Nephron progenitor cell (in vitro differentiated cells): ENCODE measurements around the gene ARID1B.

Source experiments
- DNase-seq: peaks from one replicate; pipeline ENCODE4 v3.0.0; 2021
- H3K27ac Mint-ChIP-seq: 2 replicates; pipeline ENCODE4 v1.8.0; 2021; ENCODE audit warnings: mild to moderate bottlenecking, moderate library complexity, mixed read lengths
- H3K27me3 Mint-ChIP-seq: 2 replicates; pipeline ENCODE4 v1.8.0; 2021; ENCODE audit warnings: mild to moderate bottlenecking, low read depth, mixed read lengths; ENCODE audit not compliant: poor library complexity
- H3K36me3 Mint-ChIP-seq: 2 replicates; pipeline ENCODE4 v1.8.0; 2021; ENCODE audit warnings: low read depth, mixed read lengths
- H3K4me1 Mint-ChIP-seq: 2 replicates; pipeline ENCODE4 v1.8.0; 2021; ENCODE audit warnings: mixed read lengths
- H3K4me3 Mint-ChIP-seq: 2 replicates; pipeline ENCODE4 v1.8.0; 2021; ENCODE audit warnings: mild to moderate bottlenecking, moderate library complexity, mixed read lengths
- H3K9me3 Mint-ChIP-seq: 2 replicates; pipeline ENCODE4 v1.8.0; 2021; ENCODE audit warnings: mild to moderate bottlenecking, moderate library complexity, mixed read lengths
- CTCF ChIP-seq: fragments of 200-600 bp; sonication (generic); IDR thresholded peaks from 2 replicates; pipeline ENCODE4 v1.5.0; 2021; ENCODE audit warnings: antibody characterized with exemption

The ARID1B gene

DNA sequence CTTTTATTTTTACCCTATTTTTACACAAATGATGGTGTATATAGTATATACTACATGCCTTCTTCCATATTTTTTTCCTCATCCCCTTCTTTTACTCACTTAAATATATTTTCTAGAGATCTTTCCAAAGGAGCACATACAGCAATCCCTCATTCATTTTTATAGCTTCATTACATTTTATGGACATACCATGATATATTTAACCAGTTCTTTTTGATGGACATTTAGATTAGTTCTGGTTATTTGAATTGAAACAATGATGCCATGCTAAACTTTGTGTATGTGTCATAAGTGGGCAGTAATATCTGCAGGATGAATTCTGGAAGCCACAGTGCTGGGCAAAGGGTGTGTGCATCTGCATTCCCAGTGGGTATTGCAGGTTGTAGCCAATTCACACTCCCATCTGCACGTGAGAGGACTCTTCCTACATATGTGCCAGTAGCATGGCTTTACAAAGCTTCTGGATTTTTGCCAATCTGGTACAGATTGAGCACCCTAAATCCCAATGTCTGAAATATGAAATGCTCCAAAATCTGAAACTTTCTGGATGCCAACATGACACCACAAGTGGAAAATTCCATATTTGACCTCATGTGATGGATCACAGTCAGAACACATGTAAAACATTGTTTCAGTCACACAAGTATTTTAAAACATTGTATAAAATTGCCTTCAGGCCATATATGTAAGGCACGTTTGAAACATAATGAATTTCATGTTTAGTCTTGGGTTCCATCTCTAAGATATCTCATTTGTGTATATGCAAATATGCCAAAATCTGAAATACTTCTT is 127.2 kb downstream of the ARID1B start:
- peaks cover 22% of the 10 kb centered on the region for H3K4me1 Mint-ChIP-seq
- peaks cover 23% of the 10 kb centered on the region for H3K36me3 Mint-ChIP-seq
- H3K9me3 Mint-ChIP-seq: no peaks in the 10 kb centered on the region
- no peak for TF ChIP-seq CTCF
- H3K4me3 Mint-ChIP-seq: no peak overlapping the region
- H3K27me3 Mint-ChIP-seq: no peaks in the 10 kb centered on the region
- H3K27ac Mint-ChIP-seq: peak overlapping the region; percentile 1
- no peak for DNase-seq

GRCh38 chr6:156905801-156906200 is 128.6 kb downstream of the ARID1B start:
- peak overlapping the region; percentile 58 for H3K27ac Mint-ChIP-seq
- no peaks in the 10 kb centered on the region for H3K9me3 Mint-ChIP-seq
- peaks cover 26% of the 10 kb centered on the region for H3K36me3 Mint-ChIP-seq
- H3K4me3 Mint-ChIP-seq: no peak overlapping the region
- no peak for DNase-seq
- no peak for TF ChIP-seq CTCF
- H3K27me3 Mint-ChIP-seq: no peaks in the 10 kb centered on the region
- peaks cover 19% of the 10 kb centered on the region for H3K4me1 Mint-ChIP-seq

- no peaks in the 10 kb centered on the region for H3K27me3 Mint-ChIP-seq
- DNase-seq: no peak
Observed at GRCh38 chr6:156906451-156906850, 129.3 kb downstream of the ARID1B start.

DNA sequence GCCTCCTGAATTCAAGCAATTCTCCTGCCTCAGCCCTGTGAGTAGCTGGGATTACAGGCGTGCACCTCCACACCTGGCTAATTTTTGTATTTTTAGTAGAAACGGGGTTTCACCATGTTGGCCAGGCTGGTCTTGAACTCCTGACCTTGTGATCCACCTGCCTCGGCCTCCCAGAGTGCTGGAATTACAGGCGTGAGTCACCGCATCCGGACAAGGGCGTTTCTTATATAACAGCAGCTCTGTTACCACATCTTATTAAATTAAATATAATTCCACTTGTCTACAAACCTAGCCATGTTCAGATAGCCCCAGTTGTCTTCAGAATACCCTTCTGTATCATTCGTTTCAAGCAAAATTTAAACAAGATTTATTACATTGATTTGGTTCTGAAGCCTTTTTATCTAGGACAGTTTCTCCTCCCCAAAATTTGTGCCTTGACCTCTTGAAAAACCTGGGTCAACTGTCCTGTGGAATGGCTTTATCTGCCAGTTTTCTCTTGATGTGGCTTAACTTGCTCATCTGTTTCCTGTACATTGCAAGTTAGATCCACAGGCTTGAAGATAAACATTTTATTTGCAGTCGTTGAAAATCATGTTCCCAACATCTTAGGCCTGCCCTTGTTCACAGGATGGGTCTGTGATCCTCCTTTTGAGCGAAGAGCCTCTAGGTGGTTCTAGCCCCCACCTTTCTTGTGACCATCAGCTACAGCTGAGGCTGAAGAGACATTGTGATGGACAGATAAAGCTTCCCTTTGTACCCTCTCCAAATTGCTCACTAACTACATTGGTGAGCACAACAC is 132.2 kb downstream of the ARID1B start:
- Mint-ChIP-seq H3K27ac (no peak overlapping the region), H3K36me3 (peaks cover 30% of the 10 kb centered on the region), H3K9me3 (no peaks in the 10 kb centered on the region), H3K4me3 (no peak overlapping the region), H3K4me1 (peaks cover 34% of the 10 kb centered on the region), H3K27me3 (no peaks in the 10 kb centered on the region)
- no peak for TF ChIP-seq CTCF
- DNase-seq: no peak

More at GRCh38 chr6:156906451-156906850, 129.3 kb downstream of the ARID1B start:
- Mint-ChIP-seq H3K4me3 (no peak overlapping the region), H3K9me3 (no peaks in the 10 kb centered on the region), H3K27ac (no peak overlapping the region), H3K4me1 (peaks cover 20% of the 10 kb centered on the region), H3K36me3 (peaks cover 26% of the 10 kb centered on the region)
- TF ChIP-seq CTCF: no peak

- Mint-ChIP-seq H3K36me3 (peaks cover 35% of the 10 kb centered on the region), H3K27ac (no peak overlapping the region), H3K4me3 (no peak overlapping the region), H3K4me1 (peaks cover 34% of the 10 kb centered on the region), H3K9me3 (no peaks in the 10 kb centered on the region), H3K27me3 (no peaks in the 10 kb centered on the region)
- DNase-seq: no peak
- TF ChIP-seq CTCF: no peak
Observed at GRCh38 chr6:156910011-156910334, 132.8 kb downstream of the ARID1B start.
